NCI-H2171 (cell line): ENCODE data around the gene KREMEN1.
"Not testable (repeated sequence)": the region's sequence is repeated elsewhere in the genome, so short reads cannot be mapped to it uniquely, and the experiment has no call there.

Experiments used
- DNase-seq: peaks from one replicate; lab custom pipeline; 2025; lab: John Stamatoyannopoulos, UW

The KREMEN1 gene, protein sequence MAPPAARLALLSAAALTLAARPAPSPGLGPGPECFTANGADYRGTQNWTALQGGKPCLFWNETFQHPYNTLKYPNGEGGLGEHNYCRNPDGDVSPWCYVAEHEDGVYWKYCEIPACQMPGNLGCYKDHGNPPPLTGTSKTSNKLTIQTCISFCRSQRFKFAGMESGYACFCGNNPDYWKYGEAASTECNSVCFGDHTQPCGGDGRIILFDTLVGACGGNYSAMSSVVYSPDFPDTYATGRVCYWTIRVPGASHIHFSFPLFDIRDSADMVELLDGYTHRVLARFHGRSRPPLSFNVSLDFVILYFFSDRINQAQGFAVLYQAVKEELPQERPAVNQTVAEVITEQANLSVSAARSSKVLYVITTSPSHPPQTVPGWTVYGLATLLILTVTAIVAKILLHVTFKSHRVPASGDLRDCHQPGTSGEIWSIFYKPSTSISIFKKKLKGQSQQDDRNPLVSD

DNA sequence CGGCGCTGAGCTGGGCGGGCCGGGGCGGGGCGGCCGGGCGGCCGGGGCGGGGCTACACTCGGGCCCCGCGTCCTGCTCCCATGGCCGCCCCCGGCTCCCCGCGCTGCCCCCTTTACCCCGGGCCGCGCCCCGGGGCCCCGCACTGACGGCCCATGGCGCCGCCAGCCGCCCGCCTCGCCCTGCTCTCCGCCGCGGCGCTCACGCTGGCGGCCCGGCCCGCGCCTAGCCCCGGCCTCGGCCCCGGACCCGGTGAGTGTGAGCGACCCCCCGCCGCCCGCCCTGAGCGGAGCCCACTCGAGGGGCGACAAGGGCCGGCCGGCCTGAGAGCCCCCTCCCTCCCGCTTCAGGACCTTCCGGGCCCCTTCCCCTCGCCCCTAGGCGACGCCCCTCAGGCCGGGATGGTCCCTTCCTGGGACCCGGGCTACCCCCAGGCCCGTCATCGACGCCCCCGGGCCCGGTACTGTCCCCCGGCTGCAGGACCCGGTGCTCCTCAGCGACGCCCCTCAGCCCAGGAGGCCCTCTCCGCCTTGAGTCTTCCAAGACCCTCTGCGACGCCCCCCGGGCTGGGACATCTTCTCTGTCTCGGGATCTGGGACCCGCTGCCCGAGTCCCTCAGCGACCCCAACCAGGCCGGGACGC, at the start of gene KREMEN1:
Gene KREMEN1, plus strand, starts transcription at position 57 of the 639 bp plus-strand sequence. Its CDS starts 96 bp downstream, at position 153.
- no peak for DNase-seq

DNA sequence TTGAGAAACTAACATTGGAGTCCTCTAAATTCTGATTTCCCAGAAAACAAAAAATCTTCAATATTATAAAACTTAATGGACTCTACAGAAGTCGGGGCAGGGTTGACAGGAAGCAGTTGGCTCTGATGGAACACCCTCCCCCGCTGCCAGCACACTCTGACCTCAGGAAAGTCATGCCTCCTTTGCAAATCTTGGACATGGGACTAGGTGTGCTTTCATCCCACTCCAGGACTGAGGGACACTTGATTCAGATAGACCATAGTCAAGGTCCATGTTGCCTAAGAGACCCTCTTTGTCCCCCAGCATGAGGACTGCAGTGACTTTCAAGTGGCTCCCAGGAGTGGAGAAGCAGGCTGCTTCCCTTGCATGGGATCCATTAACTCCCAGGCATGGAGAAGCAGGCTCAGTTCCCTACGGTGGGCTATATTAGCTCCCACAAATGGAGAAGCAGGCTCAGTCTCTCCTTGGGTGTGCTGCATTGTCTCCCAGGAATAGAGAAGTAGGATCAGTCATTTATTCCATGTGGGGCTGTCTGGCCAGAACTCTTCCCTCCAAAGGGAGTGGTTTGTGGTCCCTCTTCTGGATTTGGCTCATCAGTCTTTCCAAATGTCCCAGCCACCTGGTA, 49.6 kb upstream of the KREMEN1 start:
- no peak for DNase-seq

DNA sequence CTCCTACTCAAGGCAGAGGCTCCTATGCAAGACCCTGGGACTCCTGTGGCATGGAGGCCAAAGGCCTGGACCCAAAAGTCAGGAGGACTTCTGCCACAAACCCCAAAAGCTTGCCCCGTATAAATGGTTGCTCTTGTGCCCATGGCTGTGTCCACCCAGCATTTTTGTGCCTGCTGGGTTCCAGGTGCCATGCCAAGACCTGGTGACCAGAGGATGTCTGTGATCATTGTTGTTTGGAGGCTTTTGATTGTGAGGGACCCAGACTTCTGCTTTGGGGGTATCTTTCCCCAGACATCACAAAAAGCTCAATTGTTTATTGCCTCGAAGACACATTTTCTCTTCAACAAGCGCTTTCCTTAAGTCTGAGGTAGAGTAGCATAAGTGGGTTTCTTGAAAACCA, 46.3 kb upstream of the KREMEN1 start:
- DNase-seq: no peak

DNA sequence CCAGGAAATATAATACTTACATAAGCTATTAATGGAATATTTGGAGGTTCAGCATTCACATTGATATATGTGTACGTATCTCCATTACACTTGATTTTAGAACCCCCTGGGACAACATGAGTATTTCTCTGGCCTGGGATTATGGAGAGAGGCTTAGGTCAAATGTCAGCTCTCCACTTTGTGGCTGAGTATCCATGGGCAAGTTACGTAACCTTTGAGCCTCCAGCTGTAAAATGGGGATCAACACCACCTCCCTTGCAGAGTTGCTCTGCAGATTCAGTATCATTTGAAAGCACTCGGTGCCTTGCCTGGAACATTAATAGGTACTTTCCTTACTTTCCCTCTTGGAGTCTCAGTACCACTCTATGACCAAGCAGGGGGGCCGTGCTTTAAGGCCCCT, 44.4 kb upstream of the KREMEN1 start:
- no peak for DNase-seq

DNA sequence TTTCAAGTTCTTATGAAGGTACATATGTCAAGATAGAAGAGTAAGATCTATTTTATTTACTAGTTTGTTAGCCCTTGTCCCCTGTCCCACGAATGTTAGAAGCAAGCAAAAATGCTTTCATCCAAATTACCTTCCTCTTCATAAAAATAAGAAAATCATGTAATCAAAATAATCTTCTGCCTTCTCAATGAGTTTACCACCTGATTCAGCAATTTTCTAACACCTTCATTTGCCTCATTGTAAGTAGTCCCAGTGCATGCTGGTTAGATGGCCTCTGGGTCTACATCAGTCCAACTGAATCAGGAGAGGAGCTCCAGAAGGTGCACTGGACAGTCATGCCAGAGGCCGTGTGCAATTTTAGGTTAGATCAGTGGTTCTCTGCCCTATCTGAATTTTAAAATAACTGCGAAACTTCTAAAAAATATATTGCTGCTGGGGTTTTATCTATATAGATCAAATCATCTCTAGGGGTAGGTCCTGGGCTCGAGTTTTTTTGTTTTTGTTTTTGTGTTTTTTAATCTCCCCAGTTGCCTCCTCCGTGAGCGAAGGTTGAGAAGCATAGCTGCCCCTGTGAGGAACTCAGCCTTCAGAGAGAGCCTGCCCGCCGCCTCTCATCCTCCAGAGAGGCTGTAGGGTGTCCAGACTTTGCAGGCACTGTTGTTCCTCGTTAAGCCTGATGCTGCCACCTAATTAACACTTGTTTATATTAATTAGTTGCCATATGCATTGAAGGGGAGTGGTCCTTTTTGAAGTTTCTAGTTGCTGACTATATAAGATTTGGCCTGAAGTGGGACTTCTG, 43.4 kb upstream of the KREMEN1 start:
- no peak for DNase-seq

DNA sequence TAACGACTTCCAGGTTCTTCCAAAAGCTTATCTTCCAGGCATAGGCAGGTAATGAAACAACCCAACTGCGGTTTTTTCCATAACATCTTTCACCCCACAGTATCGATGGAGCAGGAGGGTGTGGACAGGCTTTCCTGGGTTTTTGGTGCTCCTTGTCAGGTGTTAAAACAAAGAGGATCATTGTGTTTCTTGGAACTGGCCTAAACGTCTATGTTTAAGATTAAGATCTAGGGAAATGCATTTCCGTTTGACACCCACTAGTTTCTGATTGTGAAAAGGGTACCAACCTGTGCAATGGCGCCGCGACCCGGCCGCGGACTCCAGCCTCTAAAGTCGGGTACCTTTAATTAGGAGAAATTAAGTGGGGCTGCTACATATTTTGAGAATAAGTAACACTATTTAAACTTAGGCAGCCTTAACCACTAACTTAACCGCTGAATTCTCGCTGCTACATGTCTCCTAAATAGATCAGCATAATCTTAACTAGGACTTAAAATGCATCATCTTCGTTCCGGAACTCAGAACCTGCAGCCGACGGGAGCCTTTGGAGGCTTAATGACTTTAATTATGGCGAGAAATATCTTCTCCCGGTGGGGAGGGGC, 42.7 kb upstream of the KREMEN1 start:
- no peak for DNase-seq

DNA sequence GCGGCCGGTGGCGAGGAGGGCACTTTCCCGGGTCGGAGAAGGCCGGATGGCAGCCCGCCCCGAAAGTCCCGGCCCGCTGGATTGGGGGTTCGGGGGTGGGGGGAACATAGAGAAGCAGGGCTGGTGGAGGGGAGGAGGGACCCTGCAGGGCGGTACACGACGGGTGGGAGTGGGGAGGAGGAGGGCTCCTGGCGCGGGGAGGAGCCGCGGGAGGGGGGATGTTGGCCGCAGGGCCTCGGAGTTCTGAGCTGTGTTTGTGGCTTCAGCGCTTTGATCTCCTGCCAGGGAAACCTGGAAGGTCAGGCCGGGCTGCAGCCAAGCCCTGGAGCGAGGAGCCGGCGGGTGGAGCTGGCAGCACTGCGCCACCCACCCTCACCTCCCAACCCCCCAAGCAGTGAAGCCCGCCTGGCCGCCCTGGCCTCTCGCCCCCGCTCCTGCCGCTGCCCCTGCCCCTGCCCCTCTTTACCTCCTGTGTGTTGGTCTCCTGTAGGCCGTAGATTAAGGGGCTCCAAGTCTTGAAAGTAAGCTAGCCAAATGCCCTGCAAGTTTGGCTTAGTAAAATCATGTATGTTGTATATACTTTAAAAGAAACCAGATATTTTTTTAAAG, 42.1 kb upstream of the KREMEN1 start:
- DNase-seq: no peak

DNA sequence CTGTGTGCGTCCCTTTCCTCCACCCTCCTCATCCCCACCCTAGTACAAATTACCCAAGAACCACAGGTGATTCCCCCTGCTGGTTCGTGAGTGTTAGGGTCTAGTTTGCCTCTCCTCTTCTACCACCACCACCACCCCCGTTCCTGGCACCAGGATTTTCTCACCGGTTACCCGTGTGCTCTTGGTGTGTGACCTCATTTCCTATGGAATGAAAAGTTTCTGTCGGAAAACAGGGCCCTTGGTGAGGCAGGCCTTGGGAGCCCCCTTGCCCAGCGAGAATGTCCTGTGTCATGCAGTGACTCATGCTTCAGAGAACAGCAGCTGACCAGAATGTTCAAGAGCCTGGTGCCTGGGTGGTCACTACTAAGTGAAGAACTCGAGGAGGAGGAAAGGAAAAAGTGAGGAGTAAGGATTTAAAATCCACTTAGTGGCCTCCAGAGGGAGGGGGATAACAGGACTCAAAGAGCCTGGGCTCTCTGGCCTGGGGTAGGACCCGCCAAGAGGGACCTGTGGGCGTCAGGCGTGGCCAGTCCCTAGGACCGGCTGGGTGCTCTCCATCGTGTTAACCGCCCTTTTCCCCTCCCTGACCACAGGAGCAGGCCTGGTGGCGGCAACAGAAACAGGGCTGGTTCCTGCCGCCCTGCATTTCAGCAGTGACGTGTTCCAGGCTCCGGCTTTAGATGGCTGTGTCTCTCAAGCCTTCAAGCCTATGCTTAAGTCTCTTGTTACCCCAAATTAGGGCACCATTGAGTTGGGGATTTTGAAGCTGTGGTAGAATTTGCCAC, 41.4 kb upstream of the KREMEN1 start:
- DNase-seq: no peak

DNA sequence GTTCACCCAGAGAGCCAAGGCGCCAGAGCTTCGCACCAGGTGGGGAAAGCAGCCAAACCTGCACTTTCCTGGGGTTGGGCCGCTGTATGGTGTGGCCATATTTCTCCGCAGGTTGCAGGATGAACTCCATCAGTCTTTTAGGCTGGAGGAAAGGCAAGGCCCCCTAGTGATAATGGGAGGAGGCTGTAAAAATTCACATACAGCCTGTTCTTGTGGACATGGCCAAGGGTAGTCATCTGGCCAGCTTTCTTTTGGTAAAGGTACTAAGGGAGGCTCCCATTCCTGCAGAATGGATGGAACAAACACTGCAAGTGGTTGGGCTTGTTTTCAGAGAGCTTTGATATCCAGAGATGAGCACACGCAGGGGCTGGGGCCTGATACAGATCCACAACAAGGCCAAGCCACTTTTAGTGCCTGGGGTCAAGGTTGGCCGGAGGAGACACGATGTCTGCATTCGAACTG, 40.8 kb upstream of the KREMEN1 start:
- DNase-seq: no peak

DNA sequence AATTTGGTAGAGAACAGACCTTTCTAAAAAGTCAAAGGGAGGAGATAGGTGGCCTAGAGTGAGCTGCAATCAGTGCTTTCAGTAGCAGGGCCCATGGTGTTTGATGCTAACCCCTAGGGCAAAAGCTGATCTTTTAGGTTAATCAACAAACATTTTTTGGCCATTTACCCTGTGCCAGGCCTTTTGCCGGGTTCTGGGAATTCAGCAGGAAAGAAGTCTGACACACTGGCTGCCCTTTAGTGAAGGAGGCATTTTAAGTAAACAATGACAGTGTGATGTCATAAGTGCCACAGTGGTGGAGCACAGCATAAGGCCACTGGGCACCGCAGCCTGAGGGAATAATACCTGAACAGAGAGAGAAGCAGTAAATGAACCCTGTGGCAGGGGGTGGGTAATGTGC, 40.3 kb upstream of the KREMEN1 start:
- no peak for DNase-seq

DNA sequence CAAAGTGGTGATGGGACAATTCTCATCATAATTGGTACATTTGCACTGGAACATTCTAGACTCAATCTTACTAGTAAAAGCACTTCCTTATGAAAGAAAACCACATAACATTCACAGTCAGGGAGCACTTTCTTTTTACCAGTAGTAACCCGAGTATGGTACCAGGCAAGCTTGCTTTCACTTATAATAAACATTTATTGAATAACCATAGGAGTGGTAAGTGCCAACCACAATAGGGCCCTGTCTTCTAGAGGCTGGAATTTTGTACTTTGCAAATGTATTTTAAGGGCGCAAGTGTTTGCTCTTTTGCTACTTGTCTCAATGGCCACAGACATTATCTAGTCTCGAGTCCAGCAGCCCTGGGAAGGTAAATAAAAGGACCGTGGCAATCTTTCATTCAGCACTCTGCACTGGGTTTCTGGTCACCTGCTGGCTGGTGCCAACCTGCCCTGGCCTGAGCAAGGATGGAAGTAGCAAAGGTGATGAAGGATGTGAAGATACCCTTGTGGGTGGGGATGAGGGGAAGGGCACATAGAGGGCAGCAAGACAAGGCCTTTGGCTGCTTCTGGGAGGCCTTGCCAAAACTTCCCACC, 35.4 kb upstream of the KREMEN1 start:
- DNase-seq: no peak

DNA sequence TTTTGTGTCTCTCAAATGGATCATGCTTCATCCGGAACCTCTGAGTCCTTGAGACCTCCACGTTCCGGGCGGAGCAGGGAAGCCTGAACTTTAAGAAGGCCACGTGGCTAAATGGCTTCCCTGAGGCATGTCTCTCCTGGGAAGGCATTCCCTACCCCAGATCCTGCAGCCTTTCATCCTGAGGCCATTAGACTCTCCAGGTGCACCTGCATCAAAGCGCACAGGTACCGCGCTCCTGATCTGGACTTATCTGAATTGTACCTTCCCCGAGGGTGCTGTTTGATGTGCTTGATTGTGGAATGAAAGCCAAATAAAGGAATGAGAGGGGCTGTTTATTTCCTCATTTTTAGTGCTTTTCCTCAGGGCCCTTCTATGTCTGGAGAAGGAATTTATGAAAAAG, 33.7 kb upstream of the KREMEN1 start:
- DNase-seq: no peak

DNA sequence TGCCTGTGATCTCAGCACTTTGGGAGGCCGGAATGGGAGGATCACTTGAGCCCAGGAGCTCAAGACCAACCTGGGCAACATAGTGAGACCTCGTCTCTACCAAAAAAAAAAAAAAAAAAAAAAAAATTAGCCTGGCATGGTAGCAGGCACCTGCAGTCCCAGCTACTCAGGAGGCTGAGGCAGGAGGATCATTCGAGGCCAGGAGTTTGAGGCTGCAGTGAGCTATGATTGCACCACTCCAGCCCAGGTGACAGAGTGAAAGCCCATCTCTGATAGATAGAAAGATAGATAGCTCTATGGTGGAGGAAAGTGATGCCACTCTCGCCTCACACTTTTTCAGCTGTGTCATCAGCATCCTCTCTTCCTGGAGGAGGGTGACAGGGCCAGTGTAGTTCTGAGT, 33.2 kb upstream of the KREMEN1 start:
- DNase-seq: not testable (repeated sequence)

DNA sequence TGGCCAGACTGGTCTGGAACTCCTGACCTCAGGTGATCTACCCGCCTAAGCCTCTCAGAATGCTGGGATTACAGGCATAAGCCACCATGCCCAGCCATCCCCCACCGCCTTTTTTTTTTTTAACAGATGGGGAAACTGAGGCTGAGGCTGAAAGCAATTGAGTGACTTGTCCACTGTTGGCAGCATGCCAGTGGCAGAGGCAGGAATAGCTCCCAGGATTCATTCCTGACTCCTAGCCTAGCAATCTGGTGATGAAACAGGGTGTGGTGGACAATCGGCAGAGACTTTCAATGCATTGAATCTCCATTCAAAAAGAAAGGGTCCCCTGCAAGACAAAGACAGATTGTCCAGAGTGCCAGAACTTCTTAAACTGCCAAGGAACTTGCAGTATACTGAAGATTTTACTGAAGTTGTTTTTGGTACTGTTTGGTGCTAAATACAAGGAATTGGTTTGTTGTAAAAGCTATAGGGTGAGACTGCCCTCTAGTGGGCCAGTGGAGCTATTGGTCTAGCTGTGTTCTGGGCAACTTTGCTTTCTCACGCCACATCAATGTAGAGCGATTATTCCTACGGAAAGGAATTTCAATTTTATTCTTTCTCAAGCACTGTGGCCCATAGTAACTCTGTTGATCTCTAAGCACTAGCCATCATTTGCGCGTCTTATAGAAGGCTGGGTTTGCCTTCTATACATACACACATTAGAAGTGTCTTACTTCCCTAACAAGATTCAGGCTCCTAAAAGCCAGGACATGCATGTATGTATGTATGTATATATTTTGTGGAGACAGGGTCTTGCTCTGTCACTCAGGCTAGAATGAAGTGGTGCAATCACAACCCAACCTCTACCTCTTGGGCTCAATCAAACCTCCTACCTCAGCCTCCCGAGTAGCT, 32.2 kb upstream of the KREMEN1 start:
- peak; percentile 68 for DNase-seq

DNA sequence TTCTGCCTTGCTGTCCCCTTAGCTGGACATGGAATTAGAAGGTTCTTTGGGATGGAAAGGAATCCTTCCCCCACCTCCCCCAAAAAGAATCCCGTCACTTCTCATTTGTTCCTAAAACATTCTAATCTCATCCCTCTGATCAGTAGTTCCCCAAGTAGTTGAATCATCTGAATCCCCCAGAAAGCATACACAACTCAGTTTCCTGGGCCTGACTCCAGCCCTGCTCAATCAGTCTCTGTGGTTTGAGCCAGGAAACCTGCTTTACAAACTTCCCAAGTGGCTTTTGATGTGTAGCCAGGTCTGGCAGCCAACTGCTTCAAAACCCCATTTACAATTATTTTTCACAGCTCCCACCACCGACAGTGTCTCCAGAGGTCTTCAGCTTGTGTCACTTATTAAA, 31.4 kb upstream of the KREMEN1 start:
- no peak for DNase-seq

DNA sequence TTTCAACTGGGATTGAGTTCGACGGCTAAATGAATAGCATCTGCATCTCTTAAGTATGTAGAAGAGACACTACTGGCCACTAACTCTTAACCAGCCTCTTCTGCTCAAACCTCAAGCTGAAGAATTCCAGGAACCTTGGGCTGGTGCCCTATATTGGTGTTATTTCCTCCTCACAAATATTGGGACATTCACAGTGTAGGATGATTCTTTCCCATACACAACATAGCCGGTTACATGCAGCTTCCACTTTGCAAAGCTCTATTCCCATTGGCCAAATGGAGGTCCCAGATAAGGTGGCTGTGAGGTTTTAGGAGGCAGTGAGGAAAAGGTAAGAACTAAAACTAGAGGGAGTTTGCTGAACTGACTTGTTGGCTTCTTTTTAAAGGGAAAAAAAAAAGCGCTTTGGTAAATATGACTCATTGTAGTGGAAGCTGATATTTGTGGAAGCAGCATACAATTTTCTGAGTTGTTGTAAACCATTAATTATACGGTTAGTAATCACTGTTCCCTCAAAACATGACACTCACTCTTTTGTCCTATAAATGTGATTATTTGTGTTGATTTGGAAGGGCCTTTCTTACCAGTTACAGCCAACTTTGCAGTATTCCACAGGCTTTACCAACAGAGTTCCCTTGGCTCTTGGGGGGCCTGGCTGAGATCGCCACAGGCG, 28.8 kb upstream of the KREMEN1 start:
- DNase-seq: no peak

DNA sequence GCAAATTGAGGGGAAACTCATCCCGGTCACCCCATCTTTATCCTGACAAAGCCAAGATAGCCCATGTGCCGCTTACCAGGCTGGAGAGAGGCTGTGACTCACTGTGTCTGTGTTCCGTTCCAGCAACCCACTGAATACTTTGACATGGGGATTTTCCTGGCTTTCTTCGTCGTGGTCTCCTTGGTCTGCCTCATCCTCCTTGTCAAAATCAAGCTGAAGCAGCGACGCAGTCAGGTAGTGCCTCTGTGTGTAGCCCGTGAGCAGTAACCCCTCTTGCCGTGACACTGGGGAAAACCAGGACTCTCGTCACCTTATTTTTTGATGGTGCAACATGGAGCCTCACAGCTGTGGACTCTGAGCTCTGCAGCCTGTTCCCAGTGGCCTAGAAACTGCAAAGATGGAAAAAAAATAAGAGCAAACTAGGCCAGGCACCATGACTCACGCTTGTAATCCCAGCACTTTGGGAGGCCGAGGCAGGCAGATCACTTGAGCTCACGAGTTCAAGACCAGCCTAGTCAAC, 28.1 kb upstream of the KREMEN1 start:
- DNase-seq: no peak
